Stimulated activated CD4-positive, alpha-beta T cell treated with anti-CD3 and anti-CD28 coated beads, Interleukin-2, amount 100 ng/mL, for 48 hours (primary cell): ENCODE results near the gene PRR16.

Experiments
- DNase-seq, 2 donors: peaks; one replicate each; pipeline ENCODE4 v3.0.0-alpha.2; 2020

PRR16 gene

GRCh38 chr5:120464627-120465435 is 731 bp downstream of the PRR16 start:
- no peak for DNase-seq

- DNase-seq: no peak
These were observed 1.4 kb downstream of the PRR16 start for GRCh38 chr5:120465436-120465961.

- DNase-seq: no peak
These were observed 2.4 kb downstream of the PRR16 start for GRCh38 chr5:120466341-120467006.

- no peak for DNase-seq
These were observed 7.9 kb downstream of the PRR16 start for GRCh38 chr5:120471971-120472370.

- DNase-seq: no peak
These were observed 8.8 kb downstream of the PRR16 start for GRCh38 chr5:120472911-120473310.

GRCh38 chr5:120473332-120473731 is 9.2 kb downstream of the PRR16 start:
- DNase-seq: no peak

- DNase-seq: no peak
These were observed 12.0 kb downstream of the PRR16 start for GRCh38 chr5:120476063-120476462.

- no peak for DNase-seq
These were observed 15.0 kb downstream of the PRR16 start for GRCh38 chr5:120479066-120479465.

GRCh38 chr5:120499876-120500563 is 35.9 kb downstream of the PRR16 start:
- no peak for DNase-seq

- no peak for DNase-seq
These were observed 38.4 kb downstream of the PRR16 start for GRCh38 chr5:120502531-120502930.

- DNase-seq: no peak
These were observed 39.2 kb downstream of the PRR16 start for GRCh38 chr5:120503341-120503740.

GRCh38 chr5:120504057-120504456 is 40.0 kb downstream of the PRR16 start:
- DNase-seq: no peak

- no peak for DNase-seq
These were observed 43.1 kb downstream of the PRR16 start for GRCh38 chr5:120507197-120507596.

GRCh38 chr5:120507800-120508463 is 43.8 kb downstream of the PRR16 start:
- no peak for DNase-seq

GRCh38 chr5:120509053-120509452 is 45.0 kb downstream of the PRR16 start:
- no peak for DNase-seq

- no peak for DNase-seq
These were observed 46.1 kb downstream of the PRR16 start for GRCh38 chr5:120510098-120510637.

- DNase-seq: no peak
These were observed 47.0 kb downstream of the PRR16 start for GRCh38 chr5:120510994-120511686.

- DNase-seq: no peak
These were observed 48.0 kb downstream of the PRR16 start for GRCh38 chr5:120512068-120512467.

GRCh38 chr5:120512791-120513650 is 48.9 kb downstream of the PRR16 start:
- no peak for DNase-seq

GRCh38 chr5:120516805-120517204 is 52.7 kb downstream of the PRR16 start:
- DNase-seq: no peak
